Activated CD8-positive, alpha-beta T cell treated with anti-CD3 and anti-CD28 coated beads, Interleukin-2, amount 10 ng/mL, durations not matched to agents 7 days and 5 days (primary cell): ENCODE results near the gene PPP1R7. TPM values are rescaled to one million over a fixed set of nuclear protein-coding genes. Genes with fewer than 3 reads are reported as not detected.
A peak's percentile ranks its signal among the peaks of the same experiment; 100 is the strongest.

ENCODE experiments used
- ATAC-seq: fragments of 150-1000 bp; cut with Tn5 transposase; one replicate; pipeline ENCODE4 v1.10.0; 2021; ENCODE audit warnings: moderate library complexity
- CTCF ChIA-PET: fragments of 350-600 bp; sonication (Branson Sonifier 250); formaldehyde crosslinking; loops from one replicate; lab custom pipeline; 2021; ENCODE audit warnings: antibody characterized with exemption; lab: Charles Lee
- POLR2A ChIA-PET: fragments of 350-600 bp; sonication (Branson Sonifier 250); formaldehyde crosslinking; loops from one replicate; lab custom pipeline; 2021; ENCODE audit warnings: antibody characterized with exemption; lab: Charles Lee
- DNase-seq: peaks from one replicate; pipeline ENCODE4 v3.0.0-alpha.2; 2020
- H3K27ac Mint-ChIP-seq: one replicate; pipeline ENCODE4 v1.8.0; 2021; ENCODE audit warnings: mild to moderate bottlenecking, mixed read lengths
- H3K27me3 Mint-ChIP-seq: one replicate; pipeline ENCODE4 v1.8.0; 2021; ENCODE audit warnings: low read depth, mixed read lengths
- H3K36me3 Mint-ChIP-seq: one replicate; pipeline ENCODE4 v1.8.0; 2021; ENCODE audit warnings: low read depth, mixed read lengths
- H3K4me1 Mint-ChIP-seq: one replicate; pipeline ENCODE4 v1.8.0; 2021; ENCODE audit warnings: low read depth, mixed read lengths
- H3K4me3 Mint-ChIP-seq: one replicate; pipeline ENCODE4 v1.8.0; 2021; ENCODE audit warnings: mild to moderate bottlenecking, mixed read lengths
- H3K9me3 Mint-ChIP-seq: one replicate; pipeline ENCODE4 v1.8.0; 2022; ENCODE audit warnings: mixed read lengths; ENCODE audit not compliant: insufficient read depth
- total RNA-seq, 2 experiments: library from RNA; stranded (reverse); gene quantifications; one replicate each; pipeline ENCODE4 v1.2.3, GENCODE V29; 2021

The PPP1R7 gene
- total RNA-seq, 2 experiments from 2014 or later = 90.8 to 97.2 TPM

GRCh38 chr2:241211276-241211675 is 61.0 kb downstream of the PPP1R7 start:
- no peaks in the 10 kb centered on the region for H3K9me3 Mint-ChIP-seq
- no peaks in the 10 kb centered on the region for H3K4me1 Mint-ChIP-seq
- peaks cover 3% of the 10 kb centered on the region for H3K27me3 Mint-ChIP-seq
- no peaks in the 10 kb centered on the region for H3K36me3 Mint-ChIP-seq
- H3K27ac Mint-ChIP-seq = no peak overlapping the region
- ChIA-PET CTCF (no interaction called here), POLR2A (interaction anchor here (0.9 kb wide), 1 partner anchor 10 kb away, joined by 3 read pairs; no protein-coding TSS in a partner anchor)
- ATAC-seq = no peak
- no peak overlapping the region for H3K4me3 Mint-ChIP-seq
- DNase-seq = no peak

- H3K4me1 Mint-ChIP-seq = peaks cover 3% of the 10 kb centered on the region
- ChIA-PET POLR2A (no interaction called here), CTCF (no interaction called here)
- DNase-seq (no peak), ATAC-seq (no peak)
- H3K36me3 Mint-ChIP-seq = no peaks in the 10 kb centered on the region
- no peak overlapping the region for H3K27ac Mint-ChIP-seq
- H3K4me3 Mint-ChIP-seq = no peak overlapping the region
- peaks cover 7% of the 10 kb centered on the region for H3K27me3 Mint-ChIP-seq
- no peaks in the 10 kb centered on the region for H3K9me3 Mint-ChIP-seq
These were observed 62.8 kb downstream of the PPP1R7 start for GRCh38 chr2:241213041-241213440.

GRCh38 chr2:241213567-241213966 is 63.3 kb downstream of the PPP1R7 start:
- Mint-ChIP-seq H3K27me3 (peaks cover 9% of the 10 kb centered on the region), H3K9me3 (no peaks in the 10 kb centered on the region), H3K36me3 (no peaks in the 10 kb centered on the region), H3K27ac (no peak overlapping the region), H3K4me1 (peaks cover 5% of the 10 kb centered on the region), H3K4me3 (no peak overlapping the region)
- CTCF ChIA-PET = no interaction called here
- DNase-seq (no peak), ATAC-seq (no peak)
- POLR2A ChIA-PET = no interaction called here

GRCh38 chr2:241214209-241214608 is 63.9 kb downstream of the PPP1R7 start:
- Mint-ChIP-seq H3K4me3 (no peak overlapping the region), H3K36me3 (no peaks in the 10 kb centered on the region), H3K27me3 (peaks cover 16% of the 10 kb centered on the region), H3K4me1 (peaks cover 12% of the 10 kb centered on the region), H3K9me3 (no peaks in the 10 kb centered on the region), H3K27ac (no peak overlapping the region)
- CTCF ChIA-PET = no interaction called here
- POLR2A ChIA-PET = no interaction called here
- ATAC-seq = no peak
- no peak for DNase-seq

GRCh38 chr2:241214766-241215165 is 64.5 kb downstream of the PPP1R7 start:
- Mint-ChIP-seq H3K4me1 (peaks cover 12% of the 10 kb centered on the region), H3K27me3 (peaks cover 18% of the 10 kb centered on the region), H3K36me3 (no peaks in the 10 kb centered on the region), H3K9me3 (no peaks in the 10 kb centered on the region), H3K4me3 (no peak overlapping the region), H3K27ac (no peak overlapping the region)
- ATAC-seq = no peak
- DNase-seq = no peak
- ChIA-PET CTCF (no interaction called here), POLR2A (no interaction called here)

GRCh38 chr2:241215421-241215820 is 65.2 kb downstream of the PPP1R7 start:
- H3K4me3 Mint-ChIP-seq = no peak overlapping the region
- ATAC-seq = no peak

GRCh38 chr2:241216211-241216761 is 66.0 kb downstream of the PPP1R7 start:
- Mint-ChIP-seq H3K9me3 (no peaks in the 10 kb centered on the region), H3K36me3 (no peaks in the 10 kb centered on the region), H3K4me3 (peak overlapping the region; percentile 56), H3K27ac (peak overlapping the region; percentile 66), H3K27me3 (peaks cover 23% of the 10 kb centered on the region), H3K4me1 (peaks cover 12% of the 10 kb centered on the region)
- CTCF ChIA-PET = interaction anchor here (1.1 kb wide), 1 partner anchor 138 kb away, joined by 5 read pairs; no protein-coding TSS in a partner anchor
- ATAC-seq (no peak), DNase-seq (no peak)
- POLR2A ChIA-PET = no interaction called here

More at GRCh38 chr2:241215421-241215820, 65.2 kb downstream of the PPP1R7 start:
- peaks cover 23% of the 10 kb centered on the region for H3K27me3 Mint-ChIP-seq
- peaks cover 12% of the 10 kb centered on the region for H3K4me1 Mint-ChIP-seq
- H3K36me3 Mint-ChIP-seq = no peaks in the 10 kb centered on the region
- H3K9me3 Mint-ChIP-seq = no peaks in the 10 kb centered on the region
- ChIA-PET POLR2A (no interaction called here), CTCF (no interaction called here)
- no peak for DNase-seq
- H3K27ac Mint-ChIP-seq = no peak overlapping the region

- DNase-seq (peak; percentile 32), ATAC-seq (peak; percentile 63)
- no peaks in the 10 kb centered on the region for H3K36me3 Mint-ChIP-seq
- H3K27ac Mint-ChIP-seq = no peak overlapping the region
- peaks cover 23% of the 10 kb centered on the region for H3K27me3 Mint-ChIP-seq
- peak overlapping the region; percentile 63 for H3K4me3 Mint-ChIP-seq
- CTCF ChIA-PET = interaction anchor here (1.1 kb wide), 1 partner anchor 139 kb away, joined by 5 read pairs; no protein-coding TSS in a partner anchor
- POLR2A ChIA-PET = no interaction called here
- peaks cover 12% of the 10 kb centered on the region for H3K4me1 Mint-ChIP-seq
- H3K9me3 Mint-ChIP-seq = no peaks in the 10 kb centered on the region
These were observed 67.2 kb downstream of the PPP1R7 start for GRCh38 chr2:241217320-241218031.

- peak overlapping the region; percentile 43 for H3K27ac Mint-ChIP-seq
- POLR2A ChIA-PET = interaction anchor here (1.5 kb wide), 1 partner anchor 97 kb away, joined by 3 read pairs; the partner anchor contains the start of gene HDLBP
- CTCF ChIA-PET = interaction anchor here (0.9 to 1.3 kb wide), 3 partner anchors 140 to 367 kb away, joined by 3 read pairs; no protein-coding TSS in a partner anchor
- peak overlapping the region; percentile 73 for H3K4me3 Mint-ChIP-seq
- peaks cover 18% of the 10 kb centered on the region for H3K4me1 Mint-ChIP-seq
- H3K36me3 Mint-ChIP-seq = no peaks in the 10 kb centered on the region
- peak; percentile 70 for ATAC-seq
- no peaks in the 10 kb centered on the region for H3K9me3 Mint-ChIP-seq
- peaks cover 23% of the 10 kb centered on the region for H3K27me3 Mint-ChIP-seq
- peak; percentile 52 for DNase-seq
These were observed 68.1 kb downstream of the PPP1R7 start for GRCh38 chr2:241218131-241219029.

- no peak for ATAC-seq
- no peaks in the 10 kb centered on the region for H3K9me3 Mint-ChIP-seq
- ChIA-PET CTCF (interaction anchor here (0.9 to 1.3 kb wide), 3 partner anchors 140 to 367 kb away, joined by 3 read pairs; no protein-coding TSS in a partner anchor), POLR2A (interaction anchor here (1.5 kb wide), 1 partner anchor 96 kb away, joined by 3 read pairs; the partner anchor contains the start of gene HDLBP)
- H3K36me3 Mint-ChIP-seq = no peaks in the 10 kb centered on the region
- H3K27ac Mint-ChIP-seq = no peak overlapping the region
- peaks cover 23% of the 10 kb centered on the region for H3K27me3 Mint-ChIP-seq
- H3K4me3 Mint-ChIP-seq = peak overlapping the region; percentile 73
- peaks cover 22% of the 10 kb centered on the region for H3K4me1 Mint-ChIP-seq
- DNase-seq = no peak
These were observed 68.7 kb downstream of the PPP1R7 start for GRCh38 chr2:241219030-241219382.

GRCh38 chr2:241219856-241220356 is 69.6 kb downstream of the PPP1R7 start:
- DNase-seq (no peak), ATAC-seq (no peak)
- H3K36me3 Mint-ChIP-seq = no peaks in the 10 kb centered on the region
- H3K4me1 Mint-ChIP-seq = peaks cover 23% of the 10 kb centered on the region
- no peaks in the 10 kb centered on the region for H3K9me3 Mint-ChIP-seq
- peaks cover 23% of the 10 kb centered on the region for H3K27me3 Mint-ChIP-seq
- POLR2A ChIA-PET = no interaction called here
- CTCF ChIA-PET = no interaction called here
- no peak overlapping the region for H3K27ac Mint-ChIP-seq
- H3K4me3 Mint-ChIP-seq = no peak overlapping the region
